Astrocyte (in vitro differentiated cells and primary cell): Measurements from ENCODE around the gene TFEB.

Experiments
- EZH2 ChIP-seq: IDR thresholded peaks from 2 replicates; pipeline ENCODE4 v1.6.1; 2012; ENCODE audit warnings: mild to moderate bottlenecking, low read length, inconsistent platforms; ENCODE audit not compliant: insufficient read depth
- TF ChIP-seq, protein P1 (sequence below): IDR thresholded peaks from 2 replicates; pipeline ENCODE4 v1.5.1; 2011; ENCODE audit warnings: low read depth, mild to moderate bottlenecking, inconsistent platforms, low read length, moderate library complexity; ENCODE audit not compliant: insufficient read depth

DNA sequence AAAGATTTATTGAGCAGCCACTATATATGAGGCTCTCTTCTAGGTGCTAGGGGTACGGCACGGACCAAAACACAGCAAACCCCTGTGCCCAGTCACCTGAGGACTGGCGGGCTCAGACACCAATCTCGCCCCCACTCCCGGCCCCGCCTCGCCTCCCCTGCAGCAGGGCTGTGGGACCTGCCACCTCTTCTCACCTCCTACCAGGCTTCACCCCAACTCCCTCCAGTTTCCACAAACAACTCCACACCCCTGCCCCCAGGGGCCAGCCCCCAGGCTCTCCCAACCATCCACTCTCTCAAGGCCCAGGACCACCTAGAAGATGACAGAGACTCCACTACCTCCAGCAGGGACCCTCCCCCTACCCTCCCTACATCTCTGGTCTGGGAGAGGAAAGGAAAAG is 6.5 kb downstream of the TFEB start:
- TF ChIP-seq, protein P1, sequence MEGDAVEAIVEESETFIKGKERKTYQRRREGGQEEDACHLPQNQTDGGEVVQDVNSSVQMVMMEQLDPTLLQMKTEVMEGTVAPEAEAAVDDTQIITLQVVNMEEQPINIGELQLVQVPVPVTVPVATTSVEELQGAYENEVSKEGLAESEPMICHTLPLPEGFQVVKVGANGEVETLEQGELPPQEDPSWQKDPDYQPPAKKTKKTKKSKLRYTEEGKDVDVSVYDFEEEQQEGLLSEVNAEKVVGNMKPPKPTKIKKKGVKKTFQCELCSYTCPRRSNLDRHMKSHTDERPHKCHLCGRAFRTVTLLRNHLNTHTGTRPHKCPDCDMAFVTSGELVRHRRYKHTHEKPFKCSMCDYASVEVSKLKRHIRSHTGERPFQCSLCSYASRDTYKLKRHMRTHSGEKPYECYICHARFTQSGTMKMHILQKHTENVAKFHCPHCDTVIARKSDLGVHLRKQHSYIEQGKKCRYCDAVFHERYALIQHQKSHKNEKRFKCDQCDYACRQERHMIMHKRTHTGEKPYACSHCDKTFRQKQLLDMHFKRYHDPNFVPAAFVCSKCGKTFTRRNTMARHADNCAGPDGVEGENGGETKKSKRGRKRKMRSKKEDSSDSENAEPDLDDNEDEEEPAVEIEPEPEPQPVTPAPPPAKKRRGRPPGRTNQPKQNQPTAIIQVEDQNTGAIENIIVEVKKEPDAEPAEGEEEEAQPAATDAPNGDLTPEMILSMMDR, result no peak
- no peak for TF ChIP-seq EZH2
